Liver (tissue), 9 donors: ENCODE results near the gene INO80D. TPM values are rescaled to one million over a fixed set of nuclear protein-coding genes. Genes with fewer than 3 reads are reported as not detected.

Source experiments
- DNase-seq: peaks from one replicate; pipeline ENCODE4 v3.0.0-alpha.2; 2017; ENCODE audit warnings: low spot score
- H3K27ac ChIP-seq, 2 donors: one replicate each; pipeline ENCODE4 v1.7.0; 2013; ENCODE audit warnings: inconsistent platforms in 2 of 2, low read length in 2 of 2, control low read depth in 1 of 2, low read depth in 1 of 2, mild to moderate bottlenecking in 1 of 2
- H3K27me3 ChIP-seq, 4 donors: one replicate each; pipeline versions ENCODE4 v1.6.1 to v1.7.0; 2013; ENCODE audit warnings: low read length in 3 of 4, inconsistent platforms in 1 of 4, mild to moderate bottlenecking in 1 of 4, moderate library complexity in 1 of 4; ENCODE audit not compliant: control insufficient read depth in 4 of 4, insufficient read depth in 4 of 4
- H3K36me3 ChIP-seq, 4 donors: one replicate each; pipeline versions ENCODE4 v1.6.1 to v1.7.0; 2013; ENCODE audit warnings: low read length in 3 of 4, mild to moderate bottlenecking in 3 of 4, low read depth in 1 of 4, moderate library complexity in 1 of 4; ENCODE audit not compliant: control insufficient read depth in 4 of 4, insufficient read depth in 3 of 4
- H3K4me1 ChIP-seq, 4 donors: one replicate each; pipeline versions ENCODE4 v1.6.1 to v1.7.0; 2013; ENCODE audit warnings: low read length in 3 of 4, mild to moderate bottlenecking in 3 of 4, moderate library complexity in 1 of 4; ENCODE audit not compliant: control insufficient read depth in 4 of 4, insufficient read depth in 4 of 4
- H3K4me3 ChIP-seq, 3 donors: one replicate each; pipeline versions ENCODE4 v1.6.1 to v1.7.0; 2013; ENCODE audit warnings: low read length in 3 of 3, control low read depth in 1 of 3, low read depth in 1 of 3, mild to moderate bottlenecking in 1 of 3
- H3K9ac ChIP-seq, 2 donors: one replicate each; pipeline ENCODE4 v1.7.0; 2013; ENCODE audit warnings: low read length in 2 of 2, mild to moderate bottlenecking in 2 of 2, moderate library complexity in 2 of 2, control low read depth in 1 of 2, low read depth in 1 of 2
- H3K9me3 ChIP-seq, 4 donors: one replicate each; pipeline versions ENCODE4 v1.6.1 to v1.7.0; 2013; ENCODE audit warnings: low read length in 3 of 4; ENCODE audit not compliant: control insufficient read depth in 4 of 4
- ATF3 ChIP-seq: IDR thresholded peaks from 2 replicates; pipeline ENCODE4 v1.6.1; 2016; ENCODE audit warnings: antibody characterized with exemption
- EGR1 ChIP-seq, 2 donors: IDR thresholded peaks; 2 replicates each; pipeline ENCODE4 v1.6.1; 2016 to 2018; ENCODE audit warnings: antibody characterized with exemption in 2 of 2, low read depth in 2 of 2
- FOXA1 ChIP-seq: IDR thresholded peaks from 2 replicates; pipeline ENCODE4 v1.6.1; 2016; ENCODE audit warnings: antibody characterized with exemption
- FOXA2 ChIP-seq: IDR thresholded peaks from 2 replicates; pipeline ENCODE4 v1.6.1; 2016; ENCODE audit warnings: antibody characterized with exemption
- GABPA ChIP-seq, 2 donors: IDR thresholded peaks in 1 of 2; conservative IDR thresholded peaks in 1 of 2; 2 replicates each; pipeline ENCODE4 v1.6.1; 2016; ENCODE audit warnings: antibody characterized with exemption in 2 of 2, mild to moderate bottlenecking in 1 of 2, moderate library complexity in 1 of 2
- HNF4A ChIP-seq, 2 donors: conservative IDR thresholded peaks; 2 replicates each; pipeline ENCODE4 v1.6.1; 2016; ENCODE audit warnings: antibody characterized with exemption in 2 of 2, mild to moderate bottlenecking in 2 of 2
- HNF4G ChIP-seq: IDR thresholded peaks from 2 replicates; pipeline ENCODE4 v1.6.1; 2016; ENCODE audit warnings: antibody characterized with exemption
- JUND ChIP-seq, 2 donors: IDR thresholded peaks; 2 replicates each; pipeline ENCODE4 v1.6.1; 2016; ENCODE audit warnings: antibody characterized with exemption in 2 of 2
- NR2F2 ChIP-seq: IDR thresholded peaks from 2 replicates; pipeline ENCODE4 v1.6.1; 2016; ENCODE audit warnings: antibody characterized with exemption
- RAD21 ChIP-seq, 2 donors: IDR thresholded peaks; 2 replicates each; pipeline ENCODE4 v1.6.1; 2016; ENCODE audit warnings: antibody characterized with exemption in 2 of 2, mild to moderate bottlenecking in 2 of 2
- RXRA ChIP-seq, 2 donors: IDR thresholded peaks; 2 replicates each; pipeline ENCODE4 v1.6.1; 2017 to 2018; ENCODE audit warnings: antibody characterized with exemption in 2 of 2, mild to moderate bottlenecking in 1 of 2
- SP1 ChIP-seq: IDR thresholded peaks from 2 replicates; pipeline ENCODE4 v1.6.1; 2018; ENCODE audit warnings: antibody characterized with exemption, mild to moderate bottlenecking
- TAF1 ChIP-seq: conservative IDR thresholded peaks from 2 replicates; pipeline ENCODE4 v1.6.1; 2016; ENCODE audit warnings: antibody characterized with exemption, mild to moderate bottlenecking
- YY1 ChIP-seq: IDR thresholded peaks from 2 replicates; pipeline ENCODE4 v1.6.1; 2016; ENCODE audit warnings: antibody characterized with exemption, mild to moderate bottlenecking
- WGBS: extraction: QIAGEN DNeasy Blood & Tissue Kit; methylation state at CpG from one replicate; pipeline ENCODE4 v1.1.7; 2013; 5-methylcytosine and 5-hydroxymethylcytosine counted together
- polyA plus RNA-seq, 2 donors: library from polyadenylated mRNA; stranded (reverse) in 1 of 2; unstranded in 1 of 2; fragments of 200-250 nt in 1 of 2; fragments of >200 nt in 1 of 2; fragmentation: Nextera tagmentation in 1 of 2; extraction: Ambion mirVana in 1 of 2; gene quantifications; one replicate each; pipeline versions ENCODE4 v1.2.1 to v1.2.3, GENCODE V29; 2013 to 2015
- total RNA-seq, 2 donors: library from RNA; depleted of rRNA; stranded (reverse); fragments of >200 nt; gene quantifications; one replicate each; pipeline ENCODE4 v1.2.3, GENCODE V29; 2014
- TF ChIP-seq, protein P1 (sequence below): IDR thresholded peaks from 2 replicates; pipeline ENCODE4 v1.6.1; 2016; ENCODE audit warnings: antibody characterized with exemption
- TF ChIP-seq, protein P2 (sequence below): fragments of 150-350 bp; IDR thresholded peaks from 2 replicates; pipeline ENCODE4 v1.5.1; 2017; ENCODE audit warnings: improper control_type of control experiment, low read depth, low read length; ENCODE audit not compliant: missing input control
- TF ChIP-seq, protein P3 (sequence below): IDR thresholded peaks from 2 replicates; pipeline ENCODE4 v1.6.1; 2016; ENCODE audit warnings: antibody characterized with exemption
- TF ChIP-seq, protein P4 (sequence below): IDR thresholded peaks from 2 replicates; pipeline ENCODE4 v1.6.1; 2016; ENCODE audit warnings: antibody characterized with exemption, mild to moderate bottlenecking
- donor health status: healthy.
- donor health status: healthy.
- donor health status: healthy.
- donor health status: healthy.
- donor health status: healthy.

The INO80D gene
- total and polyA plus RNA-seq, 4 donors: 0.76 to 10.3 (median 5.4) TPM

DNA sequence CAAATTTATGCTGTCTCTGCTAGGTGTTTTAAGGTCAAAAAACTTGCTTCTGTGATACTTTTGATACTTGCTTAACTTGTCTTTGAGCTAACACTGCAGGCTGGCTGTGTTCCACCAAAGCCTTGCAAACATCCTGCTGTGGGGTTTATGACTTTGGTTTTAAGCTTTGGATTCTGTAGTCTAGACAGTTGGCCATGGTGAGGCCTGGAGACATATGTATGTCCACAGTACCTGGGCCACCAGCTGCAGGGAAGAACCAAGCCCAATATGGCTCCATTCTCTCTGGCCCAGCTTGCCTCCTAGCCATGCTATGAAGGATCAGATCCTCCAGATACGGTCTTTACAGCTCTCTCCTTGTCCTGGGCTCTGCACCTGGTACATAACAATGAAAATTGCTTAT, 113.9 kb downstream of the INO80D start:
- no peak overlapping the region for H3K9ac ChIP-seq
- H3K4me1 ChIP-seq: peaks cover 2 to 34% (median 22%) of the 10 kb centered on the region in 4 donors
- H3K36me3 ChIP-seq: no peaks in the 10 kb centered on the region
- DNase-seq: no peak
- no peaks in the 10 kb centered on the region for H3K9me3 ChIP-seq
- WGBS: 41% methylated on average over 1 of the region's 1 CpG
- H3K4me3 ChIP-seq: no peak overlapping the region
- no peaks in the 10 kb centered on the region for H3K27me3 ChIP-seq
- H3K27ac ChIP-seq: peak overlapping the region; percentile 36 to 37
- no peak for TF ChIP-seq GABPA (IDR thresholded peaks at IDR 0.05 in 1 of 2, conservative IDR thresholded peaks at IDR 0.05 in 1 of 2)
- peak; percentile 76 to 85 for TF ChIP-seq RXRA (IDR thresholded peaks at IDR 0.05)
- TF ChIP-seq, protein P1, sequence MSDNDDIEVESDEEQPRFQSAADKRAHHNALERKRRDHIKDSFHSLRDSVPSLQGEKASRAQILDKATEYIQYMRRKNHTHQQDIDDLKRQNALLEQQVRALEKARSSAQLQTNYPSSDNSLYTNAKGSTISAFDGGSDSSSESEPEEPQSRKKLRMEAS: peak; percentile 13
- TF ChIP-seq FOXA1: no peak
- no peak for TF ChIP-seq NR2F2
- TF ChIP-seq, protein P2, sequence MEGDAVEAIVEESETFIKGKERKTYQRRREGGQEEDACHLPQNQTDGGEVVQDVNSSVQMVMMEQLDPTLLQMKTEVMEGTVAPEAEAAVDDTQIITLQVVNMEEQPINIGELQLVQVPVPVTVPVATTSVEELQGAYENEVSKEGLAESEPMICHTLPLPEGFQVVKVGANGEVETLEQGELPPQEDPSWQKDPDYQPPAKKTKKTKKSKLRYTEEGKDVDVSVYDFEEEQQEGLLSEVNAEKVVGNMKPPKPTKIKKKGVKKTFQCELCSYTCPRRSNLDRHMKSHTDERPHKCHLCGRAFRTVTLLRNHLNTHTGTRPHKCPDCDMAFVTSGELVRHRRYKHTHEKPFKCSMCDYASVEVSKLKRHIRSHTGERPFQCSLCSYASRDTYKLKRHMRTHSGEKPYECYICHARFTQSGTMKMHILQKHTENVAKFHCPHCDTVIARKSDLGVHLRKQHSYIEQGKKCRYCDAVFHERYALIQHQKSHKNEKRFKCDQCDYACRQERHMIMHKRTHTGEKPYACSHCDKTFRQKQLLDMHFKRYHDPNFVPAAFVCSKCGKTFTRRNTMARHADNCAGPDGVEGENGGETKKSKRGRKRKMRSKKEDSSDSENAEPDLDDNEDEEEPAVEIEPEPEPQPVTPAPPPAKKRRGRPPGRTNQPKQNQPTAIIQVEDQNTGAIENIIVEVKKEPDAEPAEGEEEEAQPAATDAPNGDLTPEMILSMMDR: no peak
- TF ChIP-seq, protein P3, sequence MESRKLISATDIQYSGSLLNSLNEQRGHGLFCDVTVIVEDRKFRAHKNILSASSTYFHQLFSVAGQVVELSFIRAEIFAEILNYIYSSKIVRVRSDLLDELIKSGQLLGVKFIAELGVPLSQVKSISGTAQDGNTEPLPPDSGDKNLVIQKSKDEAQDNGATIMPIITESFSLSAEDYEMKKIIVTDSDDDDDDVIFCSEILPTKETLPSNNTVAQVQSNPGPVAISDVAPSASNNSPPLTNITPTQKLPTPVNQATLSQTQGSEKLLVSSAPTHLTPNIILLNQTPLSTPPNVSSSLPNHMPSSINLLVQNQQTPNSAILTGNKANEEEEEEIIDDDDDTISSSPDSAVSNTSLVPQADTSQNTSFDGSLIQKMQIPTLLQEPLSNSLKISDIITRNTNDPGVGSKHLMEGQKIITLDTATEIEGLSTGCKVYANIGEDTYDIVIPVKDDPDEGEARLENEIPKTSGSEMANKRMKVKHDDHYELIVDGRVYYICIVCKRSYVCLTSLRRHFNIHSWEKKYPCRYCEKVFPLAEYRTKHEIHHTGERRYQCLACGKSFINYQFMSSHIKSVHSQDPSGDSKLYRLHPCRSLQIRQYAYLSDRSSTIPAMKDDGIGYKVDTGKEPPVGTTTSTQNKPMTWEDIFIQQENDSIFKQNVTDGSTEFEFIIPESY: no peak
- peak in 1 of 2 donors; percentile 40 for TF ChIP-seq RAD21 (IDR thresholded peaks at IDR 0.05)
- TF ChIP-seq YY1: peak; percentile 28
- no peak for TF ChIP-seq EGR1 (IDR thresholded peaks at IDR 0.05; ENCODE audit: low read depth in 2 of 2)
- TF ChIP-seq, protein P4, sequence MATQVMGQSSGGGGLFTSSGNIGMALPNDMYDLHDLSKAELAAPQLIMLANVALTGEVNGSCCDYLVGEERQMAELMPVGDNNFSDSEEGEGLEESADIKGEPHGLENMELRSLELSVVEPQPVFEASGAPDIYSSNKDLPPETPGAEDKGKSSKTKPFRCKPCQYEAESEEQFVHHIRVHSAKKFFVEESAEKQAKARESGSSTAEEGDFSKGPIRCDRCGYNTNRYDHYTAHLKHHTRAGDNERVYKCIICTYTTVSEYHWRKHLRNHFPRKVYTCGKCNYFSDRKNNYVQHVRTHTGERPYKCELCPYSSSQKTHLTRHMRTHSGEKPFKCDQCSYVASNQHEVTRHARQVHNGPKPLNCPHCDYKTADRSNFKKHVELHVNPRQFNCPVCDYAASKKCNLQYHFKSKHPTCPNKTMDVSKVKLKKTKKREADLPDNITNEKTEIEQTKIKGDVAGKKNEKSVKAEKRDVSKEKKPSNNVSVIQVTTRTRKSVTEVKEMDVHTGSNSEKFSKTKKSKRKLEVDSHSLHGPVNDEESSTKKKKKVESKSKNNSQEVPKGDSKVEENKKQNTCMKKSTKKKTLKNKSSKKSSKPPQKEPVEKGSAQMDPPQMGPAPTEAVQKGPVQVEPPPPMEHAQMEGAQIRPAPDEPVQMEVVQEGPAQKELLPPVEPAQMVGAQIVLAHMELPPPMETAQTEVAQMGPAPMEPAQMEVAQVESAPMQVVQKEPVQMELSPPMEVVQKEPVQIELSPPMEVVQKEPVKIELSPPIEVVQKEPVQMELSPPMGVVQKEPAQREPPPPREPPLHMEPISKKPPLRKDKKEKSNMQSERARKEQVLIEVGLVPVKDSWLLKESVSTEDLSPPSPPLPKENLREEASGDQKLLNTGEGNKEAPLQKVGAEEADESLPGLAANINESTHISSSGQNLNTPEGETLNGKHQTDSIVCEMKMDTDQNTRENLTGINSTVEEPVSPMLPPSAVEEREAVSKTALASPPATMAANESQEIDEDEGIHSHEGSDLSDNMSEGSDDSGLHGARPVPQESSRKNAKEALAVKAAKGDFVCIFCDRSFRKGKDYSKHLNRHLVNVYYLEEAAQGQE: no peak
- peak; percentile 35 to 41 for TF ChIP-seq JUND (IDR thresholded peaks at IDR 0.05)
- TF ChIP-seq TAF1: no peak
- no peak for TF ChIP-seq FOXA2
- TF ChIP-seq ATF3: no peak
- TF ChIP-seq SP1: peak; percentile 80
- TF ChIP-seq HNF4A (conservative IDR thresholded peaks at IDR 0.05): peak; percentile 71 to 74
- TF ChIP-seq HNF4G: no peak
